GM18511 (cell line): ENCODE results near the gene GSC2.

ENCODE experiments used
- ATAC-seq: cut with Tn5 transposase; IDR thresholded peaks from one replicate; pipeline ENCODE4 v1.9.1; 2021; ENCODE audit warnings: mild to moderate bottlenecking, moderate library complexity; ENCODE audit not compliant: unreplicated experiment

Gene GSC2

DNA sequence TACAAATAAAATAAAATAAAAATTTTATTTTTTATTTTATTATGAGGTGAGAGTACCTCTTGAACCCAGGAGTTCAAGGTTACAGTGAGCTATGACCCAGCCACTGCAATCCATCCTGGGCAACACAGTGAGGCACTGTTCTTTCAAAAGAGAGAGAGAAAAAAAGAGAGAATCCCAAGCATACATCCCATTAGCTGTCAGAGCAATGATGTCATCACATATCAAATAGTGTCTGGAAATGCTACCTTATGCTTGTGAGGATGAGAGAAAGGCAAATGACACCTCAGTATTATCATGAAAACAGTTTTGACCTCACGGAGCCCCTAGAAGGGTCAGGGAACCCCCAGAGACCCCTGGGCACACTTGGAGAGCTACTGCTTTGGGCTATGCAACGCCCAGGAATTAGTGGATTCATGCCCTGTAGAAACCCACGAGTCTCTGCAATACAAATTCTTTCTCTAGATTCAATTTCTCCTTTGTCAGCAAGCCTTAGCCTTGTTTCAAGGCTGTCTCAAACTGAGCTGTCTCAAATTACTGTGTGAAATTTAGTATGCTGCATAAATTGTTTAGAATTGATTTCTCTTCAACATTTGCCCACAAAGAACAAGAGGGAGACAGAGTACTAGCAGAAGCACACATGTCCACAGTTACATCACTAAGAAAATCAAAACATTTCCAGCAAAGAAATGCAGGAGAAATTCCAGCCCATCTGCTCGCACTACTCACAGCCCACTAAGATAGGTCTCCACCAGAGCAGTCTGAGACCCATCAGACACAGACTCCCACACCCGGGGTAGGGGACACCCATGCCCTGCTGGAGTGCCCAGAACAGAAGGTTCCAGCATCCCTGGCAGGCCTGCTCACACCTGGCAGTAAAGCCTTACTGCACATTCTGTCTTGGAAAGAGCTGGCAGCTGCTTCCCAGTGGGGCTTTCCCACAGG, 45.9 kb downstream of the GSC2 start:
- ATAC-seq = no peak

DNA sequence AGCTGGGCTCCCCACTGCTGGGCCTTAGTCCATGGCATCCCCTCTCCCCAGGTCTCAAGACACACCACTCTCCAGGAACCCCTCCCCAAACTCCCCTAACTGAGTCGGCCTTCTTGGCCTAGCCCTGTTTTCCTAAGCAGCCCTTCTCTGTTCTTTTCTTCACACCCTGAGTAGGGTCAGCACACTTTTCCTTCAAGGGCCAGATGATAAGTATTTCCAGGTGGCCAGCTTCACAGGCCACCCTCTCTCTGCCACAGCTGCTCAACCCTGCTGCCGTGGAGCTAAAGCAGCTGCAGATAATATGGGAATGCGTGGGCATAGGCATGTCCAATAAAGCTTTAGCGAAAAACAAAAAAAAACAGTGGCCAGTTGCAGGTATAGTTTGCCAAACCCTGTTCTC, 51.9 kb downstream of the GSC2 start:
- no peak for ATAC-seq

DNA sequence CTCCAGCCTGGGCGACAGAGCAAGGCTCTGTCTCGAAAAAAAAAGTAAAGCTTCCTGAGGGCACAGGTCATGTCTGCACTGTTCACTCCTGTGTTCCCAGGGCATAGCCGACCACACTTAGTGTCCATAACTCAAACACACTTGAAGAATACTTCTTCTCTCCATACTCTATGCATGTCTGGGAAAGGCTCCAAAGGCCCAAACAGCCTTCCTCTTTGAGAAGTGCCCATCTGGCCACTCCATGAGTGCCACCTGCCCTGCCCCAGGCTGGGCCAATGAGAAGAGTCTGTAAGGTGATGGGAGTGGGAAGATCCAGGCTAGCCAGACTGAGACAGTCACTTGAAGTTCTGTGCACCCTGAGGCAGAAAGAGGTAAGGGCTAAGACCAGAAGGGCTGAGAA, 52.6 kb downstream of the GSC2 start:
- ATAC-seq = no peak
